NCI-H2107 treated with DMSO at 0.1 percent for 48 hours (cell line): ENCODE data around the gene P2RY6.
"Not testable (repeated sequence)": the region's sequence is repeated elsewhere in the genome, so short reads cannot be mapped to it uniquely, and the experiment has no call there.

Source experiments
- DNase-seq: peaks from one replicate; lab custom pipeline; 2025; ENCODE audit not compliant: unreplicated experiment; lab: John Stamatoyannopoulos, UW

Gene P2RY6, protein sequence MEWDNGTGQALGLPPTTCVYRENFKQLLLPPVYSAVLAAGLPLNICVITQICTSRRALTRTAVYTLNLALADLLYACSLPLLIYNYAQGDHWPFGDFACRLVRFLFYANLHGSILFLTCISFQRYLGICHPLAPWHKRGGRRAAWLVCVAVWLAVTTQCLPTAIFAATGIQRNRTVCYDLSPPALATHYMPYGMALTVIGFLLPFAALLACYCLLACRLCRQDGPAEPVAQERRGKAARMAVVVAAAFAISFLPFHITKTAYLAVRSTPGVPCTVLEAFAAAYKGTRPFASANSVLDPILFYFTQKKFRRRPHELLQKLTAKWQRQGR

DNA sequence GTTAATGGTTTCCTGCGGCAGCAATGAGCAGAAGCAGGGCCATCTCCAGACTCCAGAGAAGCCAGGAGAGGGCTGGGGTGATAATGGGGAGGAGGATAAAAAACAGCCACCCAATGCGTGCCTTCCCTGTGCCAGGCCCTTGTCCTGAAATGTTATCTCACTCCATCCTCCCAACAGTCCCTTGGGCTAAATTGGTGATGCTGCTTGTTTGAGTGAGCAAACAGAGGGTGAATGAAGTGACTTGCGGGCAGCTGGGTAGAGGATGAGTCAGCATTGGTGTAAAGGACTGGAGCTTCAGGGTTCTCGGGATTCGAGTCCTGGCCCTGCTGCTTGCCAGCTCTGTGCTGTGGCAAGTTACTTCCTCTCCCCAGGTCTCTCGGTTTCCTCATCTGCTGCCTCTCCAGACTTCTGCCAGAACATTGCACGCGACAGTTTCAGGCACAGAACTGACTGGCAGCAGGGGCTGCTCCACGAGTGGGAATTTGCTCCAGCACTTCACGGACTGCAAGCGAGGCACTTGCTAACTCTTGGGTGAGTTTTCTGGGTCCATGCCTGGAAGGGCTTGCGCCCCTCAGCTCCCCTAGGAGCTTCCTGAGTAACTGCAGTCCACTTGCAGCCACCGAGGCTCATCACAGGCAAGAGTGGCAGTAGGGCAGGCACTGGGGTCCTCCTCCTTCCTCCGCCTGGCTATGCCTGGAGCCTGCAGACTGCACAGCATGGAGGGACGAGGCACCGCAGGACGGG is at the start of gene P2RY6:
Gene P2RY6 (plus strand): TSS at position 403 of the 744 bp plus-strand sequence. CDS start 24,181 bp downstream, outside the sequence.
- DNase-seq: no peak

DNA sequence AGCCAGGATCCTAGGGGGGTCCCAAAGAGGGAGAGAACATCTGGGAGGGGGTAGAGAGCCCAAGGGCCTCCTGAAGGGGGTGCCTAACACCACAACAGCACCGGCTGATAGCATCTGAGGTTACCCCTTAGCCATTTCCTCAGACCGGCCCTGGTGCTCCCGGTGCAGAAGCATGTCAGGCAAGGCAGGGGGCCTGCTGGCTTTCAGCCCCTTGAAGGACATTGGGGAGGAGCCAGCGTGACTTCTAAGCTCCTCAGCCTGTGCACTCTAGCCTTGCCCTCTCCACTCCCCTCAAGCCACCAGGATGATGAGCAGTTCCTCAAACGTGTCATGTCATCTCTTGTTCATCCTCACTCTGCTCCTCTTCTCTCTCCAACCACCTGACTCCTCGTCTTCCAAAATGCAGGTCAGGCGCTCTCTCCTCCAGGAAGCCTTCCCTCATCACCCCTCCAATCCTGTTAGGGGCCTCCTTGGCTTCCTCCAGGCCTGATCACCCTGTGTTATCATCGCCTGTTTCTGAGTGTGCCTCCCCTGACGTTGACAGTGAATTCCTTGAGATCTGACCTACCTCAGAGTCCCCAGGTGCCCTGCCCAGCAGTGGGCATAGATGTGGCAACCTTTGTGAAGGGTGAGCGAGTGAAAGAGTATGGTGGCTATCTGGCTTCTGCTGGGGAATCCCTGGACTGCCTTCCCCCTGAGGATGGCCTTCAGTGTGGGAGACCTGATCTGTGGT is 48.0 kb upstream of the P2RY6 start:
- DNase-seq: no peak

DNA sequence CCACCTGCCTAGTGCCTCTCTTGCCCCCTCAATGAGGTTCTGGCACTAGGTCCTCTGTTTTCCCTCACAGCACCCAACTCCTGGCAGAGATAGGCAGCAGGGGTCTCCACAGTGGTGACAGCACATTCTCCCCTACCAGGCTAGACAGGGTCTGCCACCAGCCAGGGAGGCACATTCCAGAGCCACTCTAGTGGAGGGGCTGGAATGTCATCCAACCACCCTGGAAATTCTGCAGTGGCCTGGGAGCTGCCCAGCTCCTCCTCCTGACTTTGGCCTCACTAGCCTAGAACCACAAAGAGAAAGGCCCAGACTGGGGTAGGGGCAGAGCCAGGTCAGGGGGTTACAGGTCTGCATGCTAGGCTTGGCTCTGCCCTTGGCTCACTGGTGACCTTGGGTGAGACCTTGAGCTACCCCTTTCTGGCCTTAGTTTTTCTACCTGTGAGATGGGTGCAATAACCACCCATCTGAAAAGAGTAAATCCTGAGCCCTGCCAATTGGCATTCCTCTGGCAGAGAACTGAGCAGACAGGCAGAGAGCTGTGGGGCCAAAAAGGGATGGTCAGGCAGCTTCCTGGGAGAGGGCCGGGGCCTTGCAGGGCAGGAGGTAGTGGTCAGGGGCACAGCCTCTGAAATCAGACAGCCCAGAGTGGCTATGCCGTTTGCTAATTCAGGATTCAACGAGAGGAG is 47.0 kb upstream of the P2RY6 start:
- DNase-seq: no peak

DNA sequence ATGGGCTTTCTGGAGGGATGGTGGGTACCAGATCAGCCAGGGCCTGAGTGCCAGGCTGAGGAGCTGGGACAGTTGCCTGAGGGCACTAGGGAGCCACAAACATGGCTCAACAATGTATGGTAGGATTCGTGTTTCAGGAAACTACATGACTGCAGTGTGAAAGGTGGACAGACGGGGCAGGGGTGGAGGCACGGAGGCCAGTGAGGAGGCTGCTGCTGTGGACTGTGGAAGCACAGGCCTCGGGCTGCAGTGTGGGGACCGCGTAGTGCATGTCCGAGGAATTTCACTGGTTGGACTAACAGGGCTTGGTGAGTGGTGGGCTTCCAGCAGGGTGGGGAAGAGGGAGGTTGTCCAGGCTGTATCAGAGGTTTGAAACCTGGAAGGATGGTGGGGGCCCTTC is 46.3 kb upstream of the P2RY6 start:
- no peak for DNase-seq

DNA sequence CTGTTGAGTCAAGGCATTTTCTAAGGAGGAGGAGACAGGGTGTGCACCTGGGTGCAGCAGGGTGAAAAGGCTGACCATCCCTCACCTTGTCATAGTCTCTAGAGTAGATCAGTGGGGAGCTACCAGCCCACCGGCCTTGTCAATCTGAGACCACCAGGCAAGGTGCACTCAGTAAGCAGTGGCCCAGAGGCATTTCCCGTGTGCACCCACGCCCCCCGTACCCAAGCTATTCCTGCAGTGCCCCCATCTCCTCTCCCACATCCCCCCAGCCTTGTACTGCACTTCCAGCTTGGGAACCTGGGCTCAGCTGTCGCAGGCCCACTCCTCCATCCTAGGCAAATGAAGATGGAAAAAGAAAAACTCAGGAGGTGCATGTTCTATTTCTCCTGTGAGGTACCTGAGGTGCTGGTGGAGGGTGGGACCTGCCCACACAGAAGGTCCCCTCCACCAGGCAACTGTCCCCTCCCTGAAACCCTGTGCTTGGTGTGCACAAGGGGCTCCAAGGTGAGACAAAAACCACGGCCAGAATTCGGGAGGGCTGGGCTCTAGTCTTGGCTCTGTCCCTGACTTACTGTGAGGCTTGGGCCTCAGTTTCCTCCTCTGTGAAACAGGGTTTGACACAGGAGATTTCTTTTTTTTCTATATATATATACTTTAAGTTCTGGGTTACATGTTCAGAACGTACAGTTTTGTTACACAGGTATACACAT is 45.7 kb upstream of the P2RY6 start:
- no peak for DNase-seq

DNA sequence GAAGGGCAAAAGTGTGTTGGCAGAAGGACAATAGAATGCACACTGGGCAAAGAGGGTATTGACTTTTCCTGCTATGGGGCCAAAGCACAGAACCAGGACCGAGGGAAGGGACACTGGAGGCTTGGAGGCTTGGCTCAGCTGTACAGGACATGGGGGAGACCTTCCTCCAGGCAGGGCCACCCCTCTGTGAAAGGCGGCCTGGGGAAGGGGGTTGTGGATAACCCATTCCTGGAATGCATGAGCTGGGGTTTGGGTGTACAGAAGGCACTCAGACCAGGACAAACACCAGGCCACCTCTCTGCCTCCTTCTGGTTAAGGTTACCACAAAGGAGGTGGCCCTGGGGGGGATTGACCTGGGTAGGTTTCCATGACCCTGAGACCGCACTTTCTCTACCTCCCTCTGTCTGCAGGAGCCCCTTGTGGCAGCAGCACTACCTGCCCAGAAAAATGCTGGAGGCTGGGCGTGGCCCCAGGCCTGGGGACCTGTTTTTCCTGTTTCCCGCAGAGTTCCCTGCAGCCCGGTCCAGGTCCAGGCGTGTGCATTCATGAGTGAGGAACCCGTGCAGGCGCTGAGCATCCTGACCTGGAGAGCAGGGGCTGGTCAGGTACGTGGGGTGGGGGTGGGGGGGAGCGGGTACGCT is 44.4 kb upstream of the P2RY6 start:
- DNase-seq: no peak

DNA sequence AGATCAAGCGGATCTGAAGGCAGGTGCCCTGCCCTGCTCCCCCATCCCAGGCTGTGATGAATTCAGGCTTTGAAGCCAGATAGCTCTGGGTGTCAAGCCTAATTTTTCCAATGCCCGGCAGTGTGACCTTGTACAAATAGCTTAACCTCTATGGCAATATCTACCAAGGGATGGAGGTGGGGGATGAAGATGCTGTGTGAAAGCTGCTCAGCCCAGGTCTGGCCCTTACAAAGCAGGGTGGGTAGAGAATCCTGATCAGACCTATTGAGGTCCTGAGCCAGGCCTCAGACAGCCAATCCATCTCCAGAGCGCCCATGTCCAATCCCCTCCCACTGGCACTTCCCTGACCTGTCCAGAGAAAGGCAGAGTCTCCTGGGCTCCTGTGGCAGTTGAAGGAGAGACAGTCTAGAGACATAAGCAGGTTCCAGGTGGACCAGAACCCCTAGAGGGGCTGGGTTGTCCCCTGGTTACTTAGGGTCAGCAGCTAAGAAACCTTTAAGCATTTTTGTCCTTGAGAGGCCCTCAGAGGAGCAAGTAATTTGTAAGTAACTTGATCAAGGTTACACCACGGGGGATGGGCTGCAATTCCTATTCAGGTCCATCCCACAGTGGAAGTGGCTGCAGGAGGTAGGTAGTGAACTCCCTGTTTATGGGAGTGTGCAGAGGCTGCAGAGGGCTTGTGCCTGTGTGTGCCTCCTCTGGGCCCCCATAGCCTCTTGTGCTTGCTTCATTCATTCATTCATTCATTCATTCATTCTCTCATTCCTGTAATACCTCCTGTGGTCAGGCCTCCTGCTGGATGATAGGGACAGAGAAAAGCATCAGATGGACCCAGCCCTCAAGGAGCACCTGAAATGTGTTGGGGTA is 43.6 kb upstream of the P2RY6 start:
- DNase-seq: no peak

DNA sequence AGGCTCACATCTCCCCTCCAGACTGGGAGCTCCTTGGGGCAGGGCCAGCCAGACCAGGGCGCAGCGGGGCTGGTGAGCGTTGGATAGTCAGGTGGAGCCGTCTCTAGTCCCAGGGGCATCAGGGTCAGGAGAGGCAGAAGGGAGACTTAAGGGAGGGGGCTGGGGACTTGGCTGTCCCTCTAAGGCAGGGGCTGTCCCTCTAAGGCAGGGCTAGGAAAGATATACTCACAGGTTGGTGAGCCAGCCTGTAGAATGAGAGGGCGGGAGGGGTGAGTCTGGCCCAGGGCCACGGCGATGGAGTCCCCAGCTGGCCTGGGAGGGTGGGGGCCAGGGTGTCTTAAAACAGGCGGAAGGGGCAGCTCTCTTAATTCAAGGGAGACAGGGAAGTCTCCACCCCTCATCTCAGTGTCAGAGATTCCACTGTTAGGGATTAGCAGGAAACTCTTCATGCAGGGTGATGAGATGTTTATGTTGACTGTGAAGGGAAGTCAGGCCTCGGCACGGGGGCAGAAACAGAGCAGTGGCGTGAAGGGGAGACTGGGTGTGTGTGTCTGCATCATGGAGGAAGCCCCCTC is 42.7 kb upstream of the P2RY6 start:
- no peak for DNase-seq

DNA sequence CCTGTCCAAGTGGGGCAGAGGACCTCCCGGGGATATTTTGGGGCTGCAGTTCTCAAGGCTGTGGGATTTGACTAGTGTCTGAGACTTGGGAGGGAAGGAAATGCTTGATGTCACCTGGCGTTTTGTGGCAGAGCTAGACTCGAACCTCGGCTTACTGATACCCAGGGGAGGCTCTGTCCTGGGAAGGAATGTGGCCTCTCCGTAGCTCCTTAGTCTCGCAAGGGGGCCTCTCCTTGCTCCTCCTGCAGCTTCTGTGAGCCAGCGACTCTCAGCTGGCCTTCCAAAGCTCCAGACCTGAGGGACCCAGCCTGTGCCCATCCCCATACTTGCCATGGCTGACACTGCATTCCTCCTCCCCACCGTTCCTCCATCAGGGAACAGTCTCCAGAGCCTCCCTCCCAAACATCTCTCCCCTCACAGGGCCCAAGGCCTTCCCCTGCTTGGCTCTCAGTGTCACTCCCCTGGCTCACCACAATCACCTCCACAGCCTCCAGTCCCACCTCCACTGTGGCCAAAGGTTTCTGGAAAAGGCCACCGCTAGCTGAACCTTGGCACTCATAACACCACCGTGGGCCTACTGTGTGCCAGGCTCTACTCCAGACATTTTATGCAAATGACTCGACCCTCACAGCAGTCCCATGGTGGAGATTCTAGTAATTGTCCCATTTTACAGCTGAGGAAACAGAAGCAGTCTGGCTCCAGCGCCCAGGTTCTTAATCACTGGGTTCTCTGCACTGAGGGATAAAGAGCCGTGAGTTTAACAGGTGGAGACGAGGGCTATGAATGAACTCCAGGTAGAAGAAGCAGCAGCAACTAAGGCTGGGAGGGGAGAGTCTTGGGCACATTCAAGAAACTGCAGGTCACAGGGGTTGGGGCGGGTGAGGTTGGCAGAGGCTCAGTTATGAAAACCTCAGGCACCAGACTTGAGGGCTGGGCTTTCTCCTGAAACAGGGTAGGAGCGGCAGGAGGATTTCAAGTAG is 42.0 kb upstream of the P2RY6 start:
- no peak for DNase-seq

DNA sequence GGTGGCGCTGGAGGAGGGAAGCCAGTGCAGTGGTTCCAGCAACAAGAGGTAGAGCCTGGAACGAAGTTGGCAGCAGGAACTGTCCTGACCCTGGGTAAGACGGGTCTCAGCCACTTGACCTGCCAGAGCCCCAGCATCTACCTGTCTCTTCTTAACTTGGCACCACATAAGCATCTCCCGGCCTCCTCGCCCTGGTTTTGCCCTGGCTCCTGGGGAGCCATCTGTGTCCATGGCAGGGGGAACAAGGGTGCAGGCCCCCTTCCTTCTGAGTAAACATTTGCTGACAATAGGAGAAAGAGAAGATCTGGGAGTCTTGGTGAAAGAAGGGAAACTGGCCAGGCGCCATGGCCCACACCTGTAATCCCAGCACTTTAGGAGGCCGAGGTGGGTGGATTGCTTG is 41.2 kb upstream of the P2RY6 start:
- no peak for DNase-seq

DNA sequence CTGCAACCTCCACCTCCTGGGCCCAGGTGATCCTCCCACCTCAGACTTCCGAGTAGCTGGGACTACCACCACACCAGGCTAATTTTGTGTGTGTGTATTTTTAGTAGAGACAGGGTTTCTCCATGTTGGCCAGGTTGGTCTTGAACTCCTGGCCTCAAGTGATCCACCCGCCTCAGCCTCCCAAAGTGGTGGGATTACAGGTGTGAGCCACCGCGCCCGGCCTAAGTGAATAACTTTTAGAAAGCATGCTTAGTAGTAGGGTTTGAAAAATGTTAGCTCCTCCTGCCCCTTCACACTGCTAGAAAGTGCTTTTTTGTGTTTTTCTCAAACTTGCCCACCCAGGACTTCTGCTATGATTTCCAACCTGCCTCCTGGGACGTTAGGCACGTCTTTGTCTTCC is 39.7 kb upstream of the P2RY6 start:
- DNase-seq: not testable (repeated sequence)

DNA sequence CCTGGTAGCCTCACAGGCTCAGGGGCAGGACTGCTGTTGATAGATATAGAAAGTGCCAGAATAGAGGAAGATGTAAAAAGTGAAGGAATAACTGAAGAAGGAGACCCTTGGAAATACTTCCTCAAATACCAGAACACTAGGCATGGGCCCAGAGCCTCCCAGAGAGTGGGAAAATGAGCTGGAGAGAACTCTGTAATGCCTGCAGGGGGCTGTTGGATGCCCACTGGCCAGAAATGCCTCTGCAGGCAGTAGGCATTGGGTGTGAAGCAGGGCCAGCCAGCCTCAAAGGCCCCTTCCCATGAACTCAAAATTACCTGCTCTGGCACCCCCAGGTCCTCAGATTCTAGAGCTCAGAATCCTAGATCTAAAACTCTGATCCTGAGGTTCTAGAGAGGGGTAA is 38.9 kb upstream of the P2RY6 start:
- DNase-seq: no peak

DNA sequence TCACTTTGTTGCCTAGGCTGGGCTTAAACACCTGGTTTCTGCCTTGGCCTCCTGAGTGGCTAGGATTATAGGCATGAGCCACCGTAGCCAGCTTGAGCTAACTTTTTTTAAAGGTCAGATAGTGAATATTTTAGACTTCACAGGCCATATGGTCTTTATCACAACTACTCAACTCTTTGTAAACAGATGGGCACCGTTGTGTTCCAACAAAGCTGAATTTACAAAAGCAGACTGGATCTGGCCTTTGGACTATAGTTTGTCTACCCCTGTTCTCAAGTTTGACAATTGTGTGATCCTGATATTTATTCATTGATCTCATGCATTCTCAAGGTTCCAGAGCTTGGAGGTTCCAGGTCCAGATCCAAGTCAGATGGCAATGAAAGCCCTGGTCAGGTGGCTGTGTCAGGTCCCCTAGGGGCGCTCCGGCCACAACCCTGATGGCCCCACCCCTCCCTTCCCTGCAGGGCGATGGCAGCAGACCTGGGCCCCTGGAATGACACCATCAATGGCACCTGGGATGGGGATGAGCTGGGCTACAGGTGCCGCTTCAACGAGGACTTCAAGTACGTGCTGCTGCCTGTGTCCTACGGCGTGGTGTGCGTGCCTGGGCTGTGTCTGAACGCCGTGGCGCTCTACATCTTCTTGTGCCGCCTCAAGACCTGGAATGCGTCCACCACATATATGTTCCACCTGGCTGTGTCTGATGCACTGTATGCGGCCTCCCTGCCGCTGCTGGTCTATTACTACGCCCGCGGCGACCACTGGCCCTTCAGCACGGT is 38.3 kb upstream of the P2RY6 start:
- no peak for DNase-seq

DNA sequence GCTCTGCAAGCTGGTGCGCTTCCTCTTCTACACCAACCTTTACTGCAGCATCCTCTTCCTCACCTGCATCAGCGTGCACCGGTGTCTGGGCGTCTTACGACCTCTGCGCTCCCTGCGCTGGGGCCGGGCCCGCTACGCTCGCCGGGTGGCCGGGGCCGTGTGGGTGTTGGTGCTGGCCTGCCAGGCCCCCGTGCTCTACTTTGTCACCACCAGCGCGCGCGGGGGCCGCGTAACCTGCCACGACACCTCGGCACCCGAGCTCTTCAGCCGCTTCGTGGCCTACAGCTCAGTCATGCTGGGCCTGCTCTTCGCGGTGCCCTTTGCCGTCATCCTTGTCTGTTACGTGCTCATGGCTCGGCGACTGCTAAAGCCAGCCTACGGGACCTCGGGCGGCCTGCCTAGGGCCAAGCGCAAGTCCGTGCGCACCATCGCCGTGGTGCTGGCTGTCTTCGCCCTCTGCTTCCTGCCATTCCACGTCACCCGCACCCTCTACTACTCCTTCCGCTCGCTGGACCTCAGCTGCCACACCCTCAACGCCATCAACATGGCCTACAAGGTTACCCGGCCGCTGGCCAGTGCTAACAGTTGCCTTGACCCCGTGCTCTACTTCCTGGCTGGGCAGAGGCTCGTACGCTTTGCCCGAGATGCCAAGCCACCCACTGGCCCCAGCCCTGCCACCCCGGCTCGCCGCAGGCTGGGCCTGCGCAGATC is 37.5 kb upstream of the P2RY6 start:
- DNase-seq: no peak

DNA sequence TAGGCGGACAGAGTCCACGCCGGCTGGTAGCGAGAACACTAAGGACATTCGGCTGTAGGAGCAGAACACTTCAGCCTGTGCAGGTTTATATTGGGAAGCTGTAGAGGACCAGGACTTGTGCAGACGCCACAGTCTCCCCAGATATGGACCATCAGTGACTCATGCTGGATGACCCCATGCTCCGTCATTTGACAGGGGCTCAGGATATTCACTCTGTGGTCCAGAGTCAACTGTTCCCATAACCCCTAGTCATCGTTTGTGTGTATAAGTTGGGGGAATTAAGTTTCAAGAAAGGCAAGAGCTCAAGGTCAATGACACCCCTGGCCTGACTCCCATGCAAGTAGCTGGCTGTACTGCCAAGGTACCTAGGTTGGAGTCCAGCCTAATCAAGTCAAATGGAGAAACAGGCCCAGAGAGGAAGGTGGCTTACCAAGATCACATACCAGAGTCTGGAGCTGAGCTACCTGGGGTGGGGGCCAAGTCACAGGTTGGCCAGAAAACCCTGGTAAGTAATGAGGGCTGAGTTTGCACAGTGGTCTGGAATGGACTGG is 36.8 kb upstream of the P2RY6 start:
- DNase-seq: no peak

DNA sequence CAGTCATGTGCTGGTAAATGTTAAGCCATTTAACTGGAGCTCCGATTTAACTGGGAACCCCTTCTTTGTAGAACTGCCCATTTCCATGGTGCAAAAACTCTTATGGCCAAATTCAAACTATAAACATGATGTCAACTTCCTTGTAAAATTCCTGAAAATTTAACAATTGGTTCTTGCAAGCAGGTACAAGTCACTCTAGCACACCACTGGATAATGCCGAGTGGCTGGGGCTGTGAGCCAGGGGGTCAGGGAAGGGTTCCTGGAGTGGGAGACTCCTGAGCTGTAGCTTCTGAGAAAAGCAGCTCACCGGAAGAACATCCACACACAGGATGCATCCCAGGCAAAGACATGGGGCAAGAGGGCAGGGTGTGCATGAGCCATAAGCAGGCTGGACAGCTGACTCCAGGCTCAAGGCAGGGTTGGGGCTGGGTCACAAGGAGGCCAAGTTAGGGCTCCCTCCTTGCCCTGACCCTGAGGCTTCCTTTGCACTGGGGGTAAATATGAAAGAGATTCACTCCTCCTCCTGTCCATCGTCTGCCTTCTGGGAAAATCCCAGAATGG is 35.9 kb upstream of the P2RY6 start:
- no peak for DNase-seq
